ENCODE results near the gene NTN1. TPM values are rescaled to one million over a fixed set of nuclear protein-coding genes. Genes with fewer than 3 reads are reported as not detected.

The NTN1 gene
- total and polyA plus RNA-seq, 7 donors: 0.38 to 2.1 (median 0.85) TPM

GRCh38 chr17:9138161-9138717, 116.9 kb downstream of the NTN1 start:
- DNase-seq (no peak), ATAC-seq (no peak)
- 78 to 83% (median 81%) methylated on average over 17 of the region's 17 CpGs for WGBS, 3 donors
- no peak for TF ChIP-seq CTCF (IDR thresholded peaks at IDR 0.05)
- no peaks in the 10 kb centered on the region for H3K36me3 ChIP-seq (ENCODE audit: insufficient read depth in 1 of 2, low read depth in 1 of 2)
- no peaks in the 10 kb centered on the region for H3K27me3 ChIP-seq (ENCODE audit: insufficient read depth in 3 of 3, low read length in 2 of 3)
- intact Hi-C loops (cut with DNase I): no loop called here
- no peaks in the 10 kb centered on the region for H3K4me1 ChIP-seq
- no peaks in the 10 kb centered on the region for H3K9me3 ChIP-seq
- H3K4me3 ChIP-seq: no peak overlapping the region
- no peak overlapping the region for H3K27ac ChIP-seq

GRCh38 chr17:9139695-9140094, 118.4 kb downstream of the NTN1 start:
- no peak for TF ChIP-seq CTCF (IDR thresholded peaks at IDR 0.05)
- WGBS, 3 donors: 79 to 85% (median 80%) methylated on average over 2 of the region's 2 CpGs
- Histone ChIP-seq H3K27ac (no peak overlapping the region), H3K4me1 (no peaks in the 10 kb centered on the region), H3K9me3 (no peaks in the 10 kb centered on the region), H3K27me3 (ENCODE audit: insufficient read depth in 3 of 3, low read length in 2 of 3) (no peaks in the 10 kb centered on the region), H3K36me3 (ENCODE audit: insufficient read depth in 1 of 2, low read depth in 1 of 2) (no peaks in the 10 kb centered on the region), H3K4me3 (no peak overlapping the region)
- no peak for DNase-seq
- intact Hi-C loops (cut with DNase I): loop anchor here in 1 of 2 donors (10.0 kb wide), 1 partner anchor 65 kb away; no protein-coding TSS in a partner anchor
- no peak for ATAC-seq

- intact Hi-C loops (cut with DNase I): loop anchor here in 1 of 2 donors (10.0 kb wide), 1 partner anchor 64 kb away; no protein-coding TSS in a partner anchor
- Histone ChIP-seq H3K36me3 (ENCODE audit: insufficient read depth in 1 of 2, low read depth in 1 of 2) (no peaks in the 10 kb centered on the region), H3K4me1 (no peaks in the 10 kb centered on the region), H3K9me3 (no peaks in the 10 kb centered on the region), H3K27me3 (ENCODE audit: insufficient read depth in 3 of 3, low read length in 2 of 3) (no peaks in the 10 kb centered on the region), H3K4me3 (no peak overlapping the region), H3K27ac (no peak overlapping the region)
- WGBS, 3 donors: 83 to 89% (median 87%) methylated on average over 13 of the region's 13 CpGs
- DNase-seq (no peak), ATAC-seq (no peak)
- no peak for TF ChIP-seq CTCF (IDR thresholded peaks at IDR 0.05)
These were observed 119.5 kb downstream of the NTN1 start for GRCh38 chr17:9140550-9141424.

GRCh38 chr17:9141425-9141753, 120.1 kb downstream of the NTN1 start:
- Histone ChIP-seq H3K9me3 (no peaks in the 10 kb centered on the region), H3K36me3 (ENCODE audit: insufficient read depth in 1 of 2, low read depth in 1 of 2) (no peaks in the 10 kb centered on the region), H3K4me3 (no peak overlapping the region), H3K27me3 (ENCODE audit: insufficient read depth in 3 of 3, low read length in 2 of 3) (no peaks in the 10 kb centered on the region), H3K27ac (no peak overlapping the region), H3K4me1 (no peaks in the 10 kb centered on the region)
- no peak for ATAC-seq
- no peak for DNase-seq
- intact Hi-C loops (cut with DNase I): loop anchor here in 1 of 2 donors (10.0 kb wide), 1 partner anchor 63 kb away; no protein-coding TSS in a partner anchor
- WGBS, 3 donors: 89 to 98% (median 94%) methylated on average over 4 of the region's 4 CpGs
- no peak for TF ChIP-seq CTCF (IDR thresholded peaks at IDR 0.05)
